HG03469 (cell line): ENCODE results near the gene KCNK1.
A peak's percentile ranks its signal among the peaks of the same experiment; 100 is the strongest.
"Not testable (repeated sequence)": the region's sequence is repeated elsewhere in the genome, so short reads cannot be mapped to it uniquely, and the experiment has no call there.

Source experiments
- ATAC-seq: cut with Tn5 transposase; IDR thresholded peaks from one replicate; pipeline ENCODE4 v1.9.1; 2021; ENCODE audit warnings: mild to moderate bottlenecking, moderate library complexity, moderate number of reproducible peaks; ENCODE audit not compliant: unreplicated experiment

Gene KCNK1

DNA sequence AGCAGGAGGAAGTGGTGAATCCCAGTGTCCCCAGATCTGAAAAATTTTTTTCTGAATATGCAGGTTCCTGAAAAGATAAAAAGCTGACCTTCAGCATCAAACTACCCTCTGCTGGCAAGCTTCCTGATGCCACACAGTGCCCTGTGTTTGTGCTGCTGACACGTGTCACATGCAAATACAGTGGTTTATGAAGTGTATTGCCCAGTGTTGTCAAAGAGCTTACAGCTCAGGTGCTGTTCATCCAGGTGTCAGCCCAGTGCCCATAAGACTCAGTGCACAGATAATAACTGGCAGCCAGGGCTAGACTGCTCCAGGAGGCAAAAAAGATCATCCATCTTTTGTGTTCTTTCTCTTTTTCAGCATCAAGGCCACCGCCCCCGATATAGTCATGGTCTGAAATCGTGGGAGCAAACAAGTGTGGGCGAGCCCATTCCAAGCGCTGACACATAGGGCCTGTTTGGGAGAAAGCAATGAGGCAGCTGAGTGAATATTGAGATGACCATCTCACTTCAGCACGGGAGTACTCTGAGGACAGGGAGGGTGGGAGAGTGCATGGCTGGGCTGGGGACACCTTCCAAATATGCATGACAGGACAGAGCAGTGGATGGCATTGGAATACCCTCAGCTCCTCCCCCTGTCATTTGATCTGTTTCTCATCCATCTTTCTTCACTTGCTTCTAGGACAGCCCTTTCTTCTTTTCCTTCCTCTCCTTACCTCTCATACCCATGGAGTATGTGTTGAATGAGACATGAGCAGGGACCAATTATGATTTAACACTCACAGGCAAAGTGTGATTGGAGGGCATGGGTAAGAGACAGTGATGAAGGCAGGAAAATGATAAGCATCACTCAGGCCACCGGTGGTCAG is 6.4 kb upstream of the KCNK1 start:
- ATAC-seq = peak; percentile 55

DNA sequence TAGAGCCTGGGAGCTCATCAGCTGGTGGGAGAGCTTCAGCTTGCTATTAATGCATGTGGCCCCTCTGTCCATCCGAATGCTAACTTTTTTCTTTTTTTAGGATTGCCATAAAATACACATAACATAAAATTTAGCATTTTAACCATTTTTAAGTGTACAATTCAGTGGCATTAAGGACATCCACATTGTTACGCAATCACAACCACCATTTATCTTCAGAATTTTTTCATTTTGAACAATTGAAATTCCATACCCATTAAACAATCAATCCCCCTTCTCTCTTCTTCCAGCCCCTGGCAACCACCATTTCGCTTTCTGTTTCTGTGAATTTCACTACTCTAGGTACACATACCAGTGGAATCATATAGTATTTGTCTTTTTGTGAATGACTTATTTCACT is 4.9 kb upstream of the KCNK1 start:
- ATAC-seq = no peak

DNA sequence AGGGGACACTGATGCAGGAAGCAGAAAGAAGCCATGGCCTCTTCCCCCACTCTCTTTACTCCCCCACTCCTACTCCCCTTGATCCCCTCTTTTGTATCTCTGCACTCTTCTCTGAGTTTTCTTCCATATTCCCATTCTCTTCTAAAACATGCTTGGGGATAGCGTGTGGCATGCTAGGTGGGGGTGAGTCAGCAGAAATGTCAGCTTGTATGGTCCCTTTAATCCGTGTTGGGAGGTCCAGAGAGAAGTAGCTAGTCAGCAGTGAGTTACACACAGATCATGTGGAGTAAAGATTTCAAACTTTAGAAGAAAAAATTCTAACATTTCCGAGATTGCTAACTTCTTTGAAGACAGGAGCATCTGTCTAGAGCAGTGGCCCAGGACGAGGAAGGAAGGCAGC is 4.0 kb upstream of the KCNK1 start:
- no peak for ATAC-seq

DNA sequence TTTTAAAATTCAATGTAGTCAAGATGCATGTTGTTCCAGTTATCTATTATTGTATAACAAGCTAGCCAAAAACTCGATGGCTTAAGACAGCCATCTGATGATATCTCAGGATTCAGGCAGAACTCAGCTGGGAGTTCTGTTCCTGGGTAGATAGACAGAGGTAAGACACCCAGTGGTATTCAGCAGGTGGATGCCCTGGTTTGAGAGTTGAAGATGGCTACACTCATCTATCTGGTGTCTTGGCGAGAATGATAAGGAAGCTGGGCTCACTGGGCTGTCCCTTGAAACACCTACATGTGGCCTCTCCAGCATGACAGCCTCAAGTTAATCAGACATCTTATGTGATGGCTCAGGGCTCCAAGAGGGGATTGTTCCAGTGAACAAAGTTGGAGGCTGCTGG is 3.3 kb upstream of the KCNK1 start:
- ATAC-seq = no peak

DNA sequence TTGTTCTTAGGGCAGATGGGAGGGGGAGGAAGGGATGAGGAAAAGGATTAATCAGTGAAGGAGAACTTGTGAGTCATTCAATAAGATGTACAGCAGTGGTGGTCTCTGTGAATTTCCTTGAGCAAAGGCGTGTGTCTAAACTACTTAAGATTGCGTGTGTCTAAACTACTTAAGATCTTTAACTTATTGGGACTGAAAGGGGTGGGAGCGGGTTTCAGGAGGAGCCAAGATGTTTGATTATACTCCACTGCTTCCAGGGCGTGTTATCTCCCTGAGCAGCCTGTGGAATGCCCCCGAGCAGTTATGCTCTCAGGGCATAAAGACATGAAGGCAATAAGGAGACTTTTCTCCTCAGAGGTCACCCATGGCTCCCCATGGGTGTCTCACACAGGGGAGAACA is 2.5 kb upstream of the KCNK1 start:
- ATAC-seq = not testable (repeated sequence)

DNA sequence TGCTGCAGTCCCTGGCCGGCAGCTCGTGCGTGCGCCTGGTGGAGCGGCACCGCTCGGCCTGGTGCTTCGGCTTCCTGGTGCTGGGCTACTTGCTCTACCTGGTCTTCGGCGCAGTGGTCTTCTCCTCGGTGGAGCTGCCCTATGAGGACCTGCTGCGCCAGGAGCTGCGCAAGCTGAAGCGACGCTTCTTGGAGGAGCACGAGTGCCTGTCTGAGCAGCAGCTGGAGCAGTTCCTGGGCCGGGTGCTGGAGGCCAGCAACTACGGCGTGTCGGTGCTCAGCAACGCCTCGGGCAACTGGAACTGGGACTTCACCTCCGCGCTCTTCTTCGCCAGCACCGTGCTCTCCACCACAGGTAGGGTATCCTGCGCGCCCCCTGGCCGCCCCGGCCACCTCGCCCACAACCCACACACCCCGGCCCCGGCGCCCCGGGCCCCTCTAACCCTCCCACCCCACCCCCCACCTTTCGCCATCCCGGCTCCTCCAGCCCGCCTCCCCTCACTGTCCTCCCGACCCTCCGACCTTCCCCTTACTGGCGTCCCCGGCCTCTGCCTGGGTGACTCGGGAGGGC is 352 bp downstream of the KCNK1 start:
- ATAC-seq = no peak

DNA sequence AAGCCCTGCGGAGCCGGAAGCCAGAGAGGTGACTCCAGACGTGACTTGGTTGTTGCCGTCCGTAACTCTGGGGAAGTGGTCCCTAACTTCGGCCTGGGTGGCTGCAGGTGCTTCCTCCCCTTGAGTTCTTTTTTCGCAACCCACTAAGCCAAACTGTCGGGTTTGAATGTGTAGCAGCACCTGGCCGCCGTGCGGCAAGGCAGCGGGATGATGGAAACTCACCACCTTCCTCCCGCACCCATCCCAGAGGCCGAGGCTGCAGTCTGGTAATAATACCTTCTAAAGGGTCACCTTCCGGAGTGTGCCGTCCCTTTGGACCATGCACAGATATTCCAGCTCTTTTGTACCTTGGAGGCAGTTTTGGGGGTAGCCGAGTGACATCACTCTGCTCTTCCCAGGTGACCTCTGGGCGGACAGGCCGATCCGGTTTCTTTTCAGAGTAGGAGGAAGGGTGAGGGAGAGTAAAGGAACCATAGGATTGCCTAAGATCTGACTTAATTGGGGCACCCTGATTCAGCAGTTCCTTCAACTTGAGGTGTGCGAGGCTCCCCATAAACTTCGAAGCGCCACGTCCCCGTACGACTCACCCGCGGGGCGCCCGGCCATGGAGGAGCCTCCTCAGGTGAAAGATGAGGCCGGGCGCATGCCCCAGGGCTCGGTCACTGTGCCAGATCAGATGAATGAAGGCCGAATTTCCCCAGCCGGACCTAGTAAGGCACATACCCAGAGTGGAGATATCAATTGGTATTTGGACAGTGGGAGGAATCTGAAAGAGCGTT is 1.0 kb downstream of the KCNK1 start:
- no peak for ATAC-seq

DNA sequence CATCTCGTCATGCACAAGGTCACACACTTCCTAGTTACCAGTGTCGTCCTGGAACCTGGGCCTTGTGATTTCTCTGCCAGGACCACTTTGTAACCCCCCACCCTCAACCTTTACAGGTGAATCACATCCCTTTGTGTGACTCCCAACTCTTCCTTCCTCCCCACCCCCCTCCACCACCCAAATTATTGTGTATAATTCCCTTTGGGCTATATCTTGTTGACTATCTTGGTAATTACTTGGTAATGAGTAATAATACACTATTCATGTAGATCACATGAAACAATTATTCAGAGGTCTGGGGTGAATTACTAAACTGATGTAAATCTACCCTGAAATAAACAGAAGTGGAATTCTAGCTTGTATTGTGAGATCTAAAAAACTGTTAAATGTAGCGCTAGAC is 1.7 kb downstream of the KCNK1 start:
- no peak for ATAC-seq

DNA sequence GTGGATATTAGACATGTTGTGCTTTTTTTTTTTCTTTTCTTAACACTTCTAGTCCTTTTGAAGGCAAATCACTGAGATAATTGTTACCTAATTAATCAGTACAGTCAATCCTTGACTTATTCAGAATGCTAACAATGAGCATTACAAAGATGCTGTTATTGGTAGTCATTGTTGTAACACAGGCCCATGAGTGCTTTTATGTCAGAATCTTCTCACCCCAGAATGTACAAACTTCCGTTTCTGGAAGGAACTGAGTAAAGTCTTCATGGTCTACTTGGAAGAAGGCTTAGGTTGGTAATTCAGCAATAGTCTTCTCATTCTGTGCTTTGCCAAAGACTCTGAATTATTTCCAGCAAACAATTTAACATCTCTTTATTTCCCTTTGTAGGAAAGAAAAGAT is 3.1 kb downstream of the KCNK1 start:
- no peak for ATAC-seq

DNA sequence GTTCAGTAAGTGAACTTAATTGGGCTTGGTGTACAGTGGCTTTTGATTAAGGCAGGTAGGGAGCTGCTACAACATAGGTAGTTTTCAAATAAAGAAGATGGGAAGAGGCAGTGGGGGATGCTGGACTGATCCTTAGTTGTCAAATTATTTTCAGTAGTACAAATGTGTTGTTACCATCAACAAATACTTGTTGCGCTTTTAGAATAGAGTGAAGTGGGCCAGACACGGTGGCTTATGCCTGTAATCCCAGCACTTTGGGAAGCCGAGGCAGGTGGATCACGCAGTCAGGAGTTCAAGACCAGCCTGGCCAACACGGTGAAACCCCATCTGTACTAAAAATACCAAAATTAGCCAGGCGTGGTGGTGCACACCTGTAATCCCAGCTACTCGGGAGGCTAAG is 5.5 kb downstream of the KCNK1 start:
- not testable (repeated sequence) for ATAC-seq

DNA sequence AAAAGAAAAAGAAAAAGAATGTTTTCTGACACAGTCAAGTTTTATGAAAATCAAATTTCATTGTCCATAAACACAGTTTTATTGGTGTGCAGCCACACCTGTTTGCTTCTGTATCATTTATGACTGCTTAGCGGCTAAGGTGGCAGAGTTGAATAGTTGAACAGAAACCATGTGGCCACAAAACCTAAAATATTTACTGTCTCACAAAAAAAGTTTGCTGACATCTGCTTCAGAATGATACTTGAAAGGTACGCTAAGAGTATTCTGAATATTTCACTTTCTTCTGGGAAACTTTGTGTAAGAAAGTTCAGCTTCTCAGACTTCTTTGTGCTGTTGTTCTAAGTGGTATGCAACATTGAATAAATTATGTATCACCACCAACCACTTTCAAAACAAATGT is 6.2 kb downstream of the KCNK1 start:
- no peak for ATAC-seq

DNA sequence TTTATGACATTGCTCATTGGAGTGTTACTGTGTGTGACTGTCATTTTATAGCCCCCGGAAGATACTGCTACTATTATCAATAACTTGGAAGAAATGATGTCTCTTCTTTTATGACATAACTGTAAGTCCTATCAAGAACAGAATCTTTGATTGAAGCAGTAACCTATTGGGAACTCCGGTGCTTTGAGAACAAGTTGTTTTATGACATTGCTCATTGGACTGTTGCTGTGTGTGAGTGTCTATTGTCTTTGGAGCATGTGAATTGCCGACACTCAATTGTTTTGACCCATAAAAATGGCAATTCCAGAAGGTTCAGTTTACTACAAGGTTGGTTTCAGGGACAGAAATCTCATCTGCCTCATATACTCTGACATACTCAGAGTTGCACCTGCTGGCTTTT is 8.0 kb downstream of the KCNK1 start:
- no peak for ATAC-seq

DNA sequence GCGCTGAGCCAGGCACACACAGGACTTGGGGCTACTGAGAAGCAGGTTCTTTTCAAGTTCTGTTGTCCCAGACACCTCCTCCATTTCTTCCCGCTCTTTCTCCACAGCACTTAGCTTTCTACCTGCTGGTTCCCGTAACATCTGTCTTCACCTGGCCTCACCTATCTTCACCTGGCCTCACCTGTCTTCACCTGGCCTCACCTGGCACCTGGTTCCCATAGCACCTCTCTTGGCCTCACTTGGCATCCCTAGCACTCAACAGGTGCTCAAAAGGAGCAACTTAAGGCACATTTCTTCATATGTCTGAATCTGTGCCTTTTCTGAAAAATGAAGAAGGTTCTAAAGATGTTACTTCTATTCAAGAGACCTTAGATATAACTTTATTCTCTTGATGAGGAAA is 10.4 kb downstream of the KCNK1 start:
- no peak for ATAC-seq

DNA sequence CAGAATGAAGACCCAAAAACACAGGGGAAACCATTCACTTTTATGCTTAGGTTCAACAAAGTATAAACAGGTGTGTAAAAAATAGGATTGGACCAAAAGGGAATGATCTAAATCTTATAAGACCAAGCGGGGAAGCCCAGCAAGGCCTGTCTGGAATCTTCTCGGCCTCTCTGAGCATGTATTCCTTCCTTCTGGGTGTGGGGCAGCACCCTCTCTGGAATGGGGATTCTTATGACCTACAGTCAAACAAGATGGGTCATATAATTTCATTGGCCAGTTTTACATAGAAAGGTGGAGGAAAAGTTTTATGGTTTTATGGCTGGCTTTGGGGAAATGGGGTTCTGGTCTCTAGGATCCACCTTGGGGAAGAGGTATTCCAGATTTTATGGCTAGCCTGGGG is 11.2 kb downstream of the KCNK1 start:
- ATAC-seq = no peak

DNA sequence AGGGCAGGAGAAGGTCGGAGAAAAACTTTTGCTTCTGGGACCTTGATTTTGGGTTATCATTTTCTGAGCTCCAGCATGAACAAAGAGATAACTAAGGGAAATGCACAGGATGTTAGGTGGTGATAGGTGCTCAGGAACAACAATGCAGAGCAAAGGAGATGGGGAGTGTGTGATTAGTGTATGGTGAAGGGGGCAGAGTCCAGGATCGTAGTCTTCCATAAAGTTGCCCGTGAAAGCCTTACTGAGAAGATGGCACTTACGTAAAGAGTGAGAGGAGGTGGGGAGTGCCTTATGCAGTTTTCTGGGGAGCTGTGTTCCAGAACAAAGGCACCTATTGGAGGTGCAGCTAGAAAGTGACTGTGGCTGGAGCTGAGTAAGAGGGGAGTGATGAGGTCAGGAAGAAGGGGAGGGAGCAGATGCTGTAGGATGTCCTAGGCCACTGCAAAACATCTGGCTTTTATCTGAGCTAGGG is 11.6 kb downstream of the KCNK1 start:
- no peak for ATAC-seq

DNA sequence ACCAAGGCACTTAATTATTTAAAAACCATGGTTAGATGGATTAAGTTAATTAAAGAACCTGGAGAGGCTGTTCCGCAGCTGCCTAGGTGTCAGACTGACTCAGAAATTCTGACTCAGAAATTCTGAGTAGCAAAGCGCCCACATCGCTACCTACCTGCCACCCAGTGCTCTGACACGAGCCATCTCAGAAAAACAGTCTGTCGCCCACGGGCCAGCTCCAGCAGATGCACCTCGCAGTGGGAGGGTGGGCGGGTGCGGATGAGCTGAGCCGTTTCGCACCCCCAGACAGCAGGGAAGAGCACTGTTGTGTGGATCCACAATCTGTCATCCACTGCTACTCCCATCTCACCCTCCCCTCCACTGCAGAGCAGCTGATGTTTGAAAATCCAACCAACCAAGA is 13.5 kb downstream of the KCNK1 start:
- no peak for ATAC-seq

DNA sequence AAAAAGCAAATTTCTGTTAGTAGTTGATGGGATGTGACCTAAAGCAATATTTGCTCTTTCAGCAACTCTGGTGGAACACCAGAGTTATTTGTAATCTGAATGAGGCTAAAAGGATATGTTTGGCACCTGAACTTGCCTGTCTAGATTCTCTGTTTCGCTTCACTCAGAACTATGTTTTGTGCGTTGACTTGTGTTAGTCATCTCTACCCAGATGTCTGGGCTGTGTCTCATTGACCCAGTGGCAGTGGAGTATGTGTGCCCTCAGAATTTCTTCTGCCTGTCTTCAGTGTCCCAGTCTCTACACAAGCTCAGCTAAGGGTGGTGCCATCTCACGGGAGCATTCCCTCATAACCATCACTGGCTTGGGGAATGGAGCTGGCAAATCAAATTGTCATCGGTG is 13.9 kb downstream of the KCNK1 start:
- no peak for ATAC-seq

DNA sequence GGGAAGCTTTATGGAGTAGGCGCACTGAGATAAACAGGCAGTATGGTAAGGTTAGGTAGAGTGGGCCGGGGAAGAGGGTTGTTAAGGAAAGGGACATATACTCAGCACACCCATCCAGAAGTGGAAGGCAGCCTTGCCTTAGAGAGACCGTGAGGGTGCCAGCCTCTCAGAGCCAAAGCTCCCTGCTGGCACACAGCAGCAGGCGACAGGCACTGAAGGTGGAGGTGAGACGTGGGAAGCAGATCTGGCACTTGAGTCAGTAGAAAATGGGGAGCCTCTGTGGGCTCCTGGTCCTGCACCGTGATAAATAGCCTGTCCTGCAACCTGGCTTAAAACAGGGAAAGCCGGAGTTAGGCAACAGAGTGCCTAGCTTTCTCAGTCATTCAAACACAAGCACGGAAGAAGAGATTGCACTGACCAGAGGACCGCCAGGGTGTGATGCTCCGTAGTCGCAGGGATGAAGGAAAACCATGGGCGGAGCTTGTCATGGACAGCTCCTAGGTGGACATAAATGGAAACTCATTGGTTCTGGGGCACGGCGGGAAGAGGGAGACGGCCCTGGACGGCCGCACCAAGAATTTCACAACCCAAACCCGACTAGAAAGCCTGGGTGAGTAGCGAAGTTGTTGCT is 15.5 kb downstream of the KCNK1 start:
- no peak for ATAC-seq

DNA sequence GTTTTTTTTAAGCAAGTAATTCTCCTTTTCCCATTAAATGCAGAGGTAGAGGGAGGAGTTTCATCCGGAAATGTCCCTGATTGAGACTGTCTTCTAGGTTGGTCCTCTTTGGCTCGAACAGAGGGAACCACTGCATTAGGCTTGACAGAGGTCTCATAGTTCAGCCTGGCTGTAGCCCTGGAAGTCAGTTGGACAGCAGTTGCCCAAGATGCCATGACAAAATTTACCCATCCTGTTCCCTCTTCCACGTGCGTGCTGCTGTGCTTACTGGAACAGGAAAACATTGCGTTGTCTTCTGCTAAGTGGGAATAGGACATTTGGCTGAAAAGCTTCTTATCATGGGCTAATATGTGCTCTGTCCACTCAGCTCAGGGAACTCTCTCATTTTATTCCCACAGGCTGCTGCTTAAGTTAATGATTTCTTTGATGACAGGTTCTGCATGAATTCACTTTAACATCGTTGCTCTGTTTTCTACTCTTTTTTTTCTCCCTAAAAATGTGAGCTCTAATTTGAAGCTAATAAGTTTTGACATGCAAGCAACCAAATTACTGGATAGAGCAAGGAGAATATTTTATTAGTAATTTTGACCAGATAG is 18.0 kb downstream of the KCNK1 start:
- no peak for ATAC-seq

DNA sequence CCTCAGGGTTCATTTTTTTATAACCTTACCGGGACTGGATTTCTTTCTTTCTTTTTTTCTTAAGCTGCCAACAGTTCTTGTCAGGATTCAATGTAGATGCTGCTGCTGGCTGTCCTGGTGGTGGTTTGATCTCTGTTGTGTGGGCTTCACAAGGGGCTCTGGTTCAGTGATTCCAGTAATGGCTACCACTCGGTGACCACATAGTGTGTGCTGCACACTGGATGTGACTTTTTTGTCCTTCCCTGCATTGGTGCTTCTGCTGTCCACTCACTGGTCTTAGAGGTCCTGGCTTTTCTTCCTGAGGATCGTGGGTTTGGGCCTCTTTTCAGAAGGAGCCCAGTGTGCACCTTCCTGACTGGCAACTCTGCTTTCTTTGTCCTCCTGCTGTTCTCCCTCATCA is 18.5 kb downstream of the KCNK1 start:
- no peak for ATAC-seq
